Karpas-422 (cell line): ENCODE data around the gene SAMD13. TPM values are rescaled to one million over a fixed set of nuclear protein-coding genes. Genes with fewer than 3 reads are reported as not detected.
"Not testable (repeated sequence)": the region's sequence is repeated elsewhere in the genome, so short reads cannot be mapped to it uniquely, and the experiment has no call there.

Source experiments
- DNase-seq: peaks from one replicate; pipeline ENCODE4 v3.0.0-alpha.2; 2015
- H2AFZ ChIP-seq: fragments of 200-600 bp; sonication (generic); 2 replicates; pipeline ENCODE4 v1.6.1; 2014; ENCODE audit warnings: antibody characterized with exemption, low read length, mixed read lengths
- H3K27ac ChIP-seq: fragments of 200-600 bp; sonication (generic); 2 replicates; pipeline ENCODE4 v1.5.1; 2014; ENCODE audit warnings: mild to moderate bottlenecking, low read length, moderate library complexity
- H3K27me3 ChIP-seq: fragments of 200-600 bp; sonication (generic); 2 replicates; pipeline ENCODE4 v1.6.1; 2014; ENCODE audit warnings: low read length, mixed read lengths
- H3K36me3 ChIP-seq: fragments of 200-600 bp; sonication (generic); 2 replicates; pipeline ENCODE4 v1.6.1; 2014; ENCODE audit warnings: low read length, mixed read lengths; ENCODE audit not compliant: insufficient read depth
- H3K4me1 ChIP-seq: fragments of 200-600 bp; sonication (generic); 2 replicates; pipeline ENCODE4 v1.6.1; 2014; ENCODE audit warnings: mild to moderate bottlenecking, low read length, mixed read lengths
- H3K4me2 ChIP-seq: fragments of 200-600 bp; sonication (generic); 2 replicates; pipeline ENCODE4 v1.6.1; 2014; ENCODE audit warnings: low read length, low read depth, mild to moderate bottlenecking; ENCODE audit not compliant: poor library complexity, severe bottlenecking
- H3K4me3 ChIP-seq: fragments of 200-600 bp; sonication (generic); 2 replicates; pipeline ENCODE4 v1.5.1; 2014; ENCODE audit warnings: mild to moderate bottlenecking, antibody characterized with exemption, low read length, mixed read lengths
- H3K79me2 ChIP-seq: fragments of 200-600 bp; sonication (generic); 2 replicates; pipeline ENCODE4 v1.6.1; 2014; ENCODE audit warnings: mild to moderate bottlenecking, low read length, mixed read lengths
- H3K9ac ChIP-seq: fragments of 200-600 bp; sonication (generic); 2 replicates; pipeline ENCODE4 v1.6.0; 2014; ENCODE audit warnings: low read length
- H3K9me2 ChIP-seq: fragments of 200-600 bp; sonication (generic), shearing (Covaris generic); replicated peaks from 2 replicates; pipeline ENCODE4 v1.6.0; 2014; ENCODE audit warnings: mild to moderate bottlenecking, low read length, moderate library complexity; ENCODE audit not compliant: insufficient read depth
- H3K9me3 ChIP-seq: fragments of 300-700, 200-600 bp; sonication (generic); 2 replicates; pipeline ENCODE4 v1.6.1; 2014; ENCODE audit warnings: low read length, mixed read lengths
- H4K20me1 ChIP-seq: fragments of 200-600 bp; sonication (generic); 2 replicates; pipeline ENCODE4 v1.6.1; 2014; ENCODE audit warnings: mild to moderate bottlenecking, antibody characterized with exemption, low read length, low read depth; ENCODE audit not compliant: insufficient read depth
- total RNA-seq: library from RNA; depleted of rRNA; stranded (reverse); fragments of >200 nt; shearing (Covaris generic); gene quantifications from 2 replicates; pipeline ENCODE4 v1.2.3, GENCODE V29; 2014; ENCODE audit warnings: low replicate concordance

SAMD13 gene
- total RNA-seq, 1 experiment from 2014 or later = 3.1 TPM

DNA sequence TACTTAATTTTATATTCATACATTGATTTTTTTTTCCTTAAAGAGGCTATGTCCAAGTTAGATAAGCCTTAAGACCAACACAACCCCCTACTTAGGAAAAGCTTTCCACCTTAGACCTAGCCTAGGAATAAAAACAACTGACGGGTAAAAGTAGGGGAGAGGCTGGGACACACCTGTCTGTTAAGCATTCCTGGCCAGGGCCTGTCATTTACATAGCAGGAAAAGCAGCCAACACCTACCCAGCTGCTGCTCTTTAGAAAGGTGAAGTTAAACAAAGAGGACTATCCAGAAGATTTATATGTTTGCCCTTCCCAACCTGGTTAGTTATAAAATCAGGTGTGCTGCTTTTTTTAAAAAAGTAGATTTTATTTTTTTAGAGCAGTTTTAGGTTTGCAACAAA, 29.1 kb upstream of the SAMD13 start:
- Histone ChIP-seq H3K79me2 (no peaks in the 10 kb centered on the region), H3K4me3 (no peak overlapping the region), H3K4me1 (peaks cover 23% of the 10 kb centered on the region), H3K4me2 (peak overlapping the region; percentile 71), H3K27ac (peak overlapping the region; percentile 87), H3K9me3 (peaks cover 4% of the 10 kb centered on the region; the same call in 1 of the 2 replicates), H3K9me2 (no peaks in the 10 kb centered on the region; the same call in 1 of the 2 replicates), H3K36me3 (no peaks in the 10 kb centered on the region), H3K27me3 (no peaks in the 10 kb centered on the region), H2AFZ (0 out of 2 replicates have a peak overlapping the region, but pooled peaks have one; percentile 37), H3K9ac (peak overlapping the region; percentile 47; the same call in 1 of the 2 replicates), H4K20me1 (no peaks in the 10 kb centered on the region)
- DNase-seq = no peak

DNA sequence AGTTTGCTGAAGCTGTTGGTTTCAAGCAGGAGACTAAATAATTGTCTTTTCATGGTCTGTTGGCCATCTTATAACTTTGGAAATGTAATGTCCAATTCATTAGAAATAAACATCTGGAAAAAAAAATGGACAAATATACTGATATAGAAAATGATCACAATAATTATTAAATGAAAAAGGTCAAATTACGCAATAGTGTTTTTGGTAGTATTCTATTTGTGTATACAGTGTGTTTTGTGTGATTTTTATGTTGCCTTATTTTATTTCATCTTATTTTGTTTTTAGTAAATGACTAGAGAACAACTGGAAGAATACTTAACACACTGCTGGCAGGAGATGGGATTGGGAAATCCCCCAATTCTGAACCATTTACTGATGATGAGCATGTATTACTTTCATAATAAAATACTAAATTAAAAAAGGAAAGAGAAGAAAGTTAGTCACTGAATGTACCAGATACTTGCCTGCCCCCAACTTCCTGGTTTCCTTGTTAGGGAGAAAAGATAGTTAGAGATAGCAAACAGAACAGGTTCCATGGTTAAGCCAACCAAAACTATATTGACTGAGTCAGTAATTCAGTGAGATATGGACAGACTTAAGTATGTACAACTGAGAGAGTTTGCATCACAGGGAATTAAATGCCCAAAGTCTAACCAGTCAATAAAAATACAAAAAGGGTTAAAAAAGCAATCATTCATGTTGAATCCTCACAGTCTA, 24.0 kb upstream of the SAMD13 start:
- Histone ChIP-seq H3K4me1 (peaks cover 5% of the 10 kb centered on the region), H3K79me2 (no peaks in the 10 kb centered on the region), H3K9me3 (peaks cover 4% of the 10 kb centered on the region; the same call in 1 of the 2 replicates), H3K27ac (no peak overlapping the region), H3K36me3 (no peaks in the 10 kb centered on the region), H3K4me3 (no peak overlapping the region), H4K20me1 (no peaks in the 10 kb centered on the region), H3K27me3 (no peaks in the 10 kb centered on the region), H3K9me2 (no peaks in the 10 kb centered on the region), H3K9ac (no peak overlapping the region), H3K4me2 (no peak overlapping the region), H2AFZ (no peak overlapping the region)
- no peak for DNase-seq

GRCh38 chr1:84278905-84279304, 22.6 kb upstream of the SAMD13 start:
- no peak for DNase-seq
- H2AFZ ChIP-seq = no peak overlapping the region

DNA sequence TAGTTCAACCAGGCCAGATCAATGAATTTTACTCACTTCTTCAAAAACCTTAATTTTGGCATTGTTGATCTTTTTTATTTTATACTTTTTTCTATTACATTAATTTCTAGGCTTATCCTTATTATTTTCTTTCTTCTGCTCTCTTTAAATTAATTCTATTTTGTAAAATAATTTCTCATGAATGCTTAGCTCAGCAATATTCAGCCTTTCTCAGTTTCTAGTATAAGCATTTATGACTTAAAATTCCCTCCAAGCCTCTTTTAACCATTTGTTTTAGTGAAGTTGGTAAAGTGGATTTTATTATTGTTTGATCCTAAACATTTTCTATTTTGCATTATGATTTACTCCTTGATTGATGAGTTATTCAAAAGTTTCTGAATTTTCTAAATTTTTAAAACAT, 20.6 kb upstream of the SAMD13 start:
- H4K20me1 ChIP-seq = no peaks in the 10 kb centered on the region
- no peak for DNase-seq
- H3K4me2 ChIP-seq = no peak overlapping the region
- no peaks in the 10 kb centered on the region for H3K9me2 ChIP-seq
- no peak overlapping the region for H3K27ac ChIP-seq
- no peaks in the 10 kb centered on the region for H3K4me1 ChIP-seq
- H3K4me3 ChIP-seq = no peak overlapping the region
- H2AFZ ChIP-seq = no peak overlapping the region
- H3K36me3 ChIP-seq = no peaks in the 10 kb centered on the region
- no peaks in the 10 kb centered on the region for H3K9me3 ChIP-seq
- H3K27me3 ChIP-seq = no peaks in the 10 kb centered on the region
- H3K79me2 ChIP-seq = no peaks in the 10 kb centered on the region
- H3K9ac ChIP-seq = no peak overlapping the region

More at GRCh38 chr1:84278905-84279304, 22.6 kb upstream of the SAMD13 start:
- Histone ChIP-seq H3K9ac (no peak overlapping the region), H3K4me2 (no peak overlapping the region), H3K27ac (no peak overlapping the region), H4K20me1 (no peaks in the 10 kb centered on the region), H3K4me3 (no peak overlapping the region), H3K79me2 (no peaks in the 10 kb centered on the region), H3K4me1 (no peaks in the 10 kb centered on the region), H3K36me3 (no peaks in the 10 kb centered on the region), H3K27me3 (no peaks in the 10 kb centered on the region), H3K9me3 (no peaks in the 10 kb centered on the region), H3K9me2 (no peaks in the 10 kb centered on the region)

- Histone ChIP-seq H2AFZ (no peak overlapping the region), H3K27ac (no peak overlapping the region), H3K9me2 (no peaks in the 10 kb centered on the region), H4K20me1 (no peaks in the 10 kb centered on the region), H3K4me1 (no peaks in the 10 kb centered on the region), H3K4me3 (no peak overlapping the region), H3K36me3 (no peaks in the 10 kb centered on the region), H3K27me3 (no peaks in the 10 kb centered on the region), H3K79me2 (no peaks in the 10 kb centered on the region), H3K4me2 (no peak overlapping the region), H3K9me3 (no peaks in the 10 kb centered on the region; the same call in 1 of the 2 replicates), H3K9ac (no peak overlapping the region)
- DNase-seq = no peak
Measured at GRCh38 chr1:84282780-84283333, 18.7 kb upstream of the SAMD13 start.

GRCh38 chr1:84283381-84283780, 18.1 kb upstream of the SAMD13 start:
- Histone ChIP-seq H3K4me3 (no peak overlapping the region), H3K4me1 (no peaks in the 10 kb centered on the region), H3K9me2 (no peaks in the 10 kb centered on the region), H4K20me1 (no peaks in the 10 kb centered on the region), H3K36me3 (no peaks in the 10 kb centered on the region), H3K4me2 (no peak overlapping the region), H3K79me2 (no peaks in the 10 kb centered on the region), H3K27ac (no peak overlapping the region), H2AFZ (no peak overlapping the region), H3K9ac (no peak overlapping the region), H3K9me3 (no peaks in the 10 kb centered on the region; the same call in 1 of the 2 replicates), H3K27me3 (no peaks in the 10 kb centered on the region)
- no peak for DNase-seq

DNA sequence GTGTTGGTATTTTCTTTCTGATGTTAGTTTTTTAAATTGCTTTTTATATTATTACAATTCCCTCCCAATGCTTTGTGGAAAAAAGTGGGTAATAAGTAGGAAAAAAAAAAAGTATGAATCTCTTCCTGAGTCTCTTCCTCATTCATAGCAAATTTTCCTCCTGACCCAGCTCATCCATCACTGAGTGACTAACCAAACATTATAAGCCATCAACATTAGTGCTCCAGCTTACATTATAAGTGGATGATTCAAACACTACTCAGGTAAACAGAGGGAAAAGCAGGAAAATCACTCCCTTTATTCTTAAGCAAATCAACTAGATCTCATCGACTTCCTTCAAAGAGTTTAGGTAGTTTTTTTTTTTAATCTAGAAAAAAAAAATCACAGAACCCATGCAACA, 15.4 kb upstream of the SAMD13 start:
- H3K4me3 ChIP-seq = no peak overlapping the region
- H3K27ac ChIP-seq = no peak overlapping the region
- H3K4me2 ChIP-seq = no peak overlapping the region
- H3K9me2 ChIP-seq = no peaks in the 10 kb centered on the region
- no peaks in the 10 kb centered on the region for H3K4me1 ChIP-seq
- no peak overlapping the region for H2AFZ ChIP-seq
- H3K79me2 ChIP-seq = no peaks in the 10 kb centered on the region
- no peaks in the 10 kb centered on the region for H3K36me3 ChIP-seq
- H3K9ac ChIP-seq = no peak overlapping the region
- H3K9me3 ChIP-seq = no peaks in the 10 kb centered on the region; the same call in none of the 2 replicates
- no peaks in the 10 kb centered on the region for H4K20me1 ChIP-seq
- no peaks in the 10 kb centered on the region for H3K27me3 ChIP-seq
- no peak for DNase-seq

DNA sequence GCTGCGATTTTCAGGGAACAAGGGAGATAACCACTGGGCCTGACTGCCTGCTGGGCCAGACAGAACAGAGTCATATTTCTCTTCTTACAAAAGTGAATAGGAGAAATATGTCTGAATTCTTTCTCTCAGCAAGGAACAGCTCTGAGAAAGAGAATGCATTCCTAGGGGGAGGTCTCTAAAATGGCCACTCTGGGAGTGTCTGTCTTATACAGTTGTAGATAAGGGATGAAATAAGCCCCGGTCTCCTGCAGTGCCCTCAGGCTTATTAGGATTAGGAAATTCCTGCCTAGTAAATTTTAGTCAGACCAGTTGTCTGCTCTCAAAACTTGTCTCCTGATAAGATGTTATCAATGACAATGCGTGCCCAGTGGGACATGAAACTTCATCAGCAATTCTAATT, 14.1 kb upstream of the SAMD13 start:
- not testable (repeated sequence) for H3K4me1 ChIP-seq, H3K79me2 ChIP-seq, H3K9ac ChIP-seq, H3K9me2 ChIP-seq, H2AFZ ChIP-seq, DNase-seq, H3K27me3 ChIP-seq, H4K20me1 ChIP-seq, H3K9me3 ChIP-seq, H3K4me3 ChIP-seq, H3K4me2 ChIP-seq, H3K36me3 ChIP-seq, H3K27ac ChIP-seq
